Dendritic cell treated with granulocyte-macrophage colony-stimulating factor and Interleukin-4, amounts not matched to agents 40 ng/mL and 50 ng/mL, for 4 days (primary cell): ENCODE results near the gene NIBAN1.

Experiments
- H3K27ac Mint-ChIP-seq: one replicate; pipeline ENCODE4 v1.8.0; 2022; ENCODE audit warnings: mild to moderate bottlenecking, mixed read lengths
- H3K27me3 Mint-ChIP-seq: one replicate; pipeline ENCODE4 v1.8.0; 2022; ENCODE audit warnings: mild to moderate bottlenecking, mixed read lengths
- H3K36me3 Mint-ChIP-seq: one replicate; pipeline ENCODE4 v1.8.0; 2022; ENCODE audit warnings: low read depth, mixed read lengths
- H3K4me1 Mint-ChIP-seq: one replicate; pipeline ENCODE4 v1.8.0; 2022; ENCODE audit warnings: low read depth, mixed read lengths
- H3K4me3 Mint-ChIP-seq: one replicate; pipeline ENCODE4 v1.8.0; 2022; ENCODE audit warnings: mild to moderate bottlenecking, moderate library complexity, mixed read lengths
- H3K9me3 Mint-ChIP-seq: one replicate; pipeline ENCODE4 v1.8.0; 2022; ENCODE audit warnings: mixed read lengths
- intact Hi-C: fragments of 100-400 bp; cut with micrococcal nuclease; formaldehyde crosslinking; loops from one replicate; pipeline ENCODE4 v1.15.0; 2022

Gene NIBAN1

GRCh38 chr1:184930645-184931044, 43.7 kb downstream of the NIBAN1 start:
- H3K27ac Mint-ChIP-seq = no peak overlapping the region
- intact Hi-C loops = no loop called here
- H3K27me3 Mint-ChIP-seq = no peaks in the 10 kb centered on the region
- H3K36me3 Mint-ChIP-seq = peaks cover 22% of the 10 kb centered on the region
- H3K9me3 Mint-ChIP-seq = peaks cover 8% of the 10 kb centered on the region
- H3K4me3 Mint-ChIP-seq = no peak overlapping the region
- H3K4me1 Mint-ChIP-seq = peaks cover 40% of the 10 kb centered on the region

GRCh38 chr1:184930232-184930631, 44.1 kb downstream of the NIBAN1 start:
- Mint-ChIP-seq H3K4me3 (no peak overlapping the region), H3K4me1 (peaks cover 40% of the 10 kb centered on the region)
- intact Hi-C loops = no loop called here

GRCh38 chr1:184929711-184930202, 44.6 kb downstream of the NIBAN1 start:
- intact Hi-C loops = no loop called here
- peak overlapping the region; percentile 30 for H3K27ac Mint-ChIP-seq
- H3K36me3 Mint-ChIP-seq = peaks cover 22% of the 10 kb centered on the region
- no peaks in the 10 kb centered on the region for H3K27me3 Mint-ChIP-seq
- peaks cover 40% of the 10 kb centered on the region for H3K4me1 Mint-ChIP-seq
- no peak overlapping the region for H3K4me3 Mint-ChIP-seq
- H3K9me3 Mint-ChIP-seq = peaks cover 16% of the 10 kb centered on the region

More at GRCh38 chr1:184930232-184930631, 44.1 kb downstream of the NIBAN1 start:
- H3K27me3 Mint-ChIP-seq = no peaks in the 10 kb centered on the region
- H3K27ac Mint-ChIP-seq = peak overlapping the region; percentile 30
- peaks cover 22% of the 10 kb centered on the region for H3K36me3 Mint-ChIP-seq
- peaks cover 11% of the 10 kb centered on the region for H3K9me3 Mint-ChIP-seq

GRCh38 chr1:184928394-184928793, 45.9 kb downstream of the NIBAN1 start:
- H3K9me3 Mint-ChIP-seq = peaks cover 17% of the 10 kb centered on the region
- peaks cover 34% of the 10 kb centered on the region for H3K4me1 Mint-ChIP-seq

More at GRCh38 chr1:184928394-184928793, 45.9 kb downstream of the NIBAN1 start:
- Mint-ChIP-seq H3K4me3 (no peak overlapping the region), H3K27ac (no peak overlapping the region), H3K36me3 (peaks cover 15% of the 10 kb centered on the region), H3K27me3 (no peaks in the 10 kb centered on the region)
- intact Hi-C loops = no loop called here
